H1 (cell line): ENCODE data around the gene RPP30. TPM values are rescaled to one million over a fixed set of nuclear protein-coding genes. Genes with fewer than 3 reads are reported as not detected.
A peak's percentile ranks its signal among the peaks of the same experiment; 100 is the strongest.

Experiments
- ATF2 ChIP-seq: IDR thresholded peaks from 2 replicates; pipeline ENCODE4 v1.6.1; 2012; ENCODE audit warnings: low read length, inconsistent platforms
- ATF3 ChIP-seq: IDR thresholded peaks from 2 replicates; pipeline ENCODE4 v1.6.1; 2011; ENCODE audit warnings: low read depth, mild to moderate bottlenecking, low read length; ENCODE audit not compliant: insufficient read depth
- BACH1 ChIP-seq: IDR thresholded peaks from 2 replicates; pipeline ENCODE4 v1.6.1; 2012; ENCODE audit warnings: low read length, improper control_type of control experiment
- BRCA1 ChIP-seq: IDR thresholded peaks from 2 replicates; pipeline ENCODE4 v1.6.1; 2012; ENCODE audit warnings: low read depth, low read length, improper control_type of control experiment
- CBX5 ChIP-seq: fragments of 300-800, 300-1000 bp; sonication (generic); IDR thresholded peaks from 2 replicates; pipeline ENCODE4 v1.7.1; 2016; ENCODE audit warnings: antibody characterized with exemption, low read length, low read depth
- CHD2 ChIP-seq: IDR thresholded peaks from 2 replicates; pipeline ENCODE4 v1.6.1; 2012; ENCODE audit warnings: low read length, improper control_type of control experiment
- CTCF ChIP-seq, 3 experiments: IDR thresholded peaks; 1 replicate in 2 of 3; 2 replicates in 1 of 3; pipeline versions ENCODE4 v1.5.1 to v1.6.1; 2011; ENCODE audit warnings: low read length in 3 of 3, mild to moderate bottlenecking in 3 of 3, inconsistent platforms in 2 of 3, low read depth in 1 of 3, moderate library complexity in 1 of 3; ENCODE audit not compliant: insufficient read depth in 1 of 3; ENCODE audit errors: control extremely low read depth in 1 of 3
- GABPA ChIP-seq: IDR thresholded peaks from 2 replicates; pipeline ENCODE4 v1.6.1; 2011; ENCODE audit warnings: mild to moderate bottlenecking, low read length, moderate library complexity, borderline replicate concordance; ENCODE audit not compliant: insufficient read depth
- JUN ChIP-seq: IDR thresholded peaks from 2 replicates; pipeline ENCODE4 v1.6.1; 2011; ENCODE audit warnings: low read depth, mild to moderate bottlenecking, improper control_type of control experiment, low read length
- KDM4A ChIP-seq: IDR thresholded peaks from one replicate; pipeline ENCODE4 v1.7.1; 2012; ENCODE audit warnings: low read depth, mild to moderate bottlenecking, moderate library complexity, low read length, inconsistent platforms; ENCODE audit not compliant: severe bottlenecking
- KDM5A ChIP-seq: fragments of 200-600 bp; IDR thresholded peaks from 2 replicates; pipeline ENCODE4 v1.7.1; 2012; ENCODE audit warnings: mild to moderate bottlenecking, low read length, inconsistent platforms, mixed read lengths
- MAFK ChIP-seq: IDR thresholded peaks from 2 replicates; pipeline ENCODE4 v1.6.1; 2012; ENCODE audit warnings: low read depth, mild to moderate bottlenecking, improper control_type of control experiment, low read length
- MAX ChIP-seq: IDR thresholded peaks from 2 replicates; pipeline ENCODE4 v1.6.1; 2012; ENCODE audit warnings: inconsistent platforms
- NANOG ChIP-seq: IDR thresholded peaks from 2 replicates; pipeline ENCODE4 v1.6.1; 2011; ENCODE audit warnings: low read length, low read depth, mild to moderate bottlenecking, inconsistent platforms; ENCODE audit not compliant: insufficient read depth, poor library complexity, severe bottlenecking
- NRF1 ChIP-seq: IDR thresholded peaks from 2 replicates; pipeline ENCODE4 v1.6.1; 2011; ENCODE audit warnings: mild to moderate bottlenecking, low read depth, low read length, improper control_type of control experiment
- RBBP5 ChIP-seq: IDR thresholded peaks from 2 replicates; pipeline ENCODE4 v1.7.1; 2012; ENCODE audit warnings: low read depth, mild to moderate bottlenecking, inconsistent platforms, low read length, moderate library complexity, borderline replicate concordance
- SP1 ChIP-seq: IDR thresholded peaks from 2 replicates; pipeline ENCODE4 v1.6.1; 2011; ENCODE audit warnings: low read depth, low read length
- SP4 ChIP-seq: IDR thresholded peaks from 2 replicates; pipeline ENCODE4 v1.6.1; 2012; ENCODE audit warnings: low read length, inconsistent platforms
- TAF1 ChIP-seq: IDR thresholded peaks from 2 replicates; pipeline ENCODE4 v1.6.1; 2011; ENCODE audit warnings: mild to moderate bottlenecking, low read depth, low read length
- polyA plus RNA-seq, 7 experiments: library from polyadenylated mRNA; depleted of rRNA in 3 of 7; stranded (reverse) in 5 of 7; unstranded in 2 of 7; fragments of >200 nt in 5 of 7; fragments of 200-250 nt in 2 of 7; gene quantifications; 1 replicate in 5 of 7; 2 replicates in 1 of 7; 4 replicates in 1 of 7; pipeline versions ENCODE4 v1.2.1 to v1.2.3, GENCODE V29; 2011 to 2013; ENCODE audit warnings: missing spikeins in 2 of 7, mixed read lengths in 2 of 7
- total RNA-seq: library from RNA; stranded (reverse); fragmentation: NEBNext Ultra II Directional; extraction: Animal tissue kit (Norgen Biotek cat#: 25700); gene quantifications from 2 replicates; pipeline ENCODE4 v1.2.1, GENCODE V29; 2021

Gene RPP30
- total and polyA plus RNA-seq, 2 of the 8 experiments (the other 6 are each of a cell fraction or from before 2014, with no cell fraction given) = 38.9 to 79.7 TPM

- TF ChIP-seq RBBP5 (no peak), ATF3 (no peak), MAX (peak; percentile 71), GABPA (no peak), KDM5A (peak; percentile 71; the same call in 1 of the 2 replicates), CTCF (IDR thresholded peaks at IDR 0.05; ENCODE audit: control extremely low read depth in 1 of 3, insufficient read depth in 1 of 3, low read depth in 1 of 3, low read length in 3 of 3) (0 out of 4 replicates have a peak, but pooled peaks of 1 of the 3 experiments have one; percentile 0), MAFK (no peak), ATF2 (no peak), CBX5 (no peak), BRCA1 (0 out of 2 replicates have a peak, but pooled peaks have one; percentile 0), KDM4A (peak; percentile 45), BACH1 (no peak), SP4 (no peak), SP1 (no peak), CHD2 (no peak), NRF1 (peak; percentile 56), TAF1 (peak; percentile 84), JUN (no peak), NANOG (no peak)
These were observed at the start of gene RPP30 (continued) for GRCh38 chr10:90871766-90872647.
